GM12878 (cell line): ENCODE data around the gene KIR3DL2. TPM values are rescaled to one million over a fixed set of nuclear protein-coding genes. Genes with fewer than 3 reads are reported as not detected.
"Not testable (repeated sequence)": the region's sequence is repeated elsewhere in the genome, so short reads cannot be mapped to it uniquely, and the experiment has no call there.

Experiments
- ATAC-seq: fragments of 200-7000 bp; cut with Tn5 transposase; 3 replicates; pipeline ENCODE4 v1.9.1; 2020; ENCODE audit warnings: mild to moderate bottlenecking, moderate library complexity
- BruUV-seq: library from RNA; stranded (reverse); fragments of 400-500 nt; replicated peaks from 2 replicates; lab custom pipeline; 2021; lab: Mats Ljungman, UMichigan
- CTCF ChIA-PET: fragments of 300-600 bp; sonication (Branson Sonifier 250); formaldehyde crosslinking; extraction: SDS; loops from one replicate; lab custom pipeline; 2021; ENCODE audit warnings: inconsistent platforms; lab: Yijun Ruan, JAX
- POLR2A ChIA-PET: fragments of 350-600 bp; formaldehyde crosslinking; extraction: SDS; loops from one replicate; lab custom pipeline; 2021; ENCODE audit warnings: inconsistent platforms; lab: Charles Lee
- RAD21 ChIA-PET: fragments of 300-600 bp; sonication (Branson Sonifier 250); formaldehyde crosslinking; loops from one replicate; lab custom pipeline; 2023; ENCODE audit warnings: antibody characterized with exemption; ENCODE audit not compliant: unreplicated experiment; lab: Charles Lee
- SMC1A ChIA-PET: fragments of 300-600 bp; sonication (Branson Sonifier 250); formaldehyde crosslinking; loops from one replicate; lab custom pipeline; 2023; ENCODE audit not compliant: unreplicated experiment, uncharacterized antibody; lab: Charles Lee
- DNase-seq: peaks from one replicate; pipeline ENCODE4 v3.0.0-alpha.2; 2011; ENCODE audit warnings: low read depth, low spot score
- FAIRE-seq: peaks from 3 replicates; lab custom pipeline; 2011; peaks lifted over from hg19 to GRCh38; lab: Jason Lieb, UNC
- H2AFZ ChIP-seq: 2 replicates; pipeline ENCODE4 v1.6.0; 2011; ENCODE audit warnings: low read depth, low read length, control low read depth; ENCODE audit not compliant: control insufficient read depth
- H3K27ac ChIP-seq: 2 replicates; pipeline ENCODE4 v1.5.1; 2011; ENCODE audit warnings: control low read depth; ENCODE audit not compliant: control insufficient read depth, insufficient read depth
- H3K27me3 ChIP-seq, 2 experiments: replicated peaks in 1 of 2; 2 replicates each; pipeline versions ENCODE4 v1.6.0 to v1.6.1; 2011; ENCODE audit warnings: low read length in 1 of 2; ENCODE audit not compliant: control insufficient read depth in 2 of 2, insufficient read depth in 2 of 2
- H3K36me3 ChIP-seq, 2 experiments: 2 replicates each; pipeline ENCODE4 v1.5.1; 2011; ENCODE audit warnings: low read length in 1 of 2; ENCODE audit not compliant: control insufficient read depth in 2 of 2, insufficient read depth in 2 of 2
- H3K4me1 ChIP-seq: 2 replicates; pipeline ENCODE4 v1.6.1; 2011; ENCODE audit warnings: mild to moderate bottlenecking, low read length, moderate library complexity, mixed read lengths; ENCODE audit not compliant: control insufficient read depth, insufficient read depth
- H3K4me2 ChIP-seq: 2 replicates; pipeline ENCODE4 v1.6.0; 2011; ENCODE audit warnings: control low read depth; ENCODE audit not compliant: control insufficient read depth, insufficient read depth
- H3K4me3 ChIP-seq: fragments of 200-600 bp; sonication (generic); 2 replicates; pipeline ENCODE4 v1.5.1; 2016
- H3K79me2 ChIP-seq: 2 replicates; pipeline ENCODE4 v1.6.0; 2011; ENCODE audit warnings: low read length; ENCODE audit not compliant: control insufficient read depth, insufficient read depth
- H3K9ac ChIP-seq: 2 replicates; pipeline ENCODE4 v1.8.0; 2011; ENCODE audit warnings: low read length, control low read depth, mixed read lengths; ENCODE audit not compliant: control insufficient read depth, insufficient read depth
- H3K9me3 ChIP-seq: replicated peaks from 3 replicates; pipeline ENCODE4 v1.5.1; 2011; ENCODE audit warnings: mild to moderate bottlenecking, low read length; ENCODE audit not compliant: control insufficient read depth, insufficient read depth
- H4K20me1 ChIP-seq: 2 replicates; pipeline ENCODE4 v1.6.0; 2011; ENCODE audit not compliant: control insufficient read depth, insufficient read depth
- ATF2 ChIP-seq: IDR thresholded peaks from 2 replicates; pipeline ENCODE4 v1.6.1; 2012; ENCODE audit warnings: low read length, inconsistent platforms
- HDGF ChIP-seq: fragments of 450-650 bp; IDR thresholded peaks from 2 replicates; pipeline ENCODE4 v1.6.1; 2016; ENCODE audit warnings: antibody characterized with exemption
- JUND ChIP-seq: IDR thresholded peaks from 2 replicates; pipeline ENCODE4 v1.6.1; 2012; ENCODE audit warnings: low read depth, mild to moderate bottlenecking, low read length, improper control_type of control experiment, moderate library complexity
- NFIC ChIP-seq: IDR thresholded peaks from 2 replicates; pipeline ENCODE4 v1.6.1; 2012; ENCODE audit warnings: low read depth, mild to moderate bottlenecking, inconsistent platforms, low read length, moderate library complexity
- NFYA ChIP-seq: IDR thresholded peaks from 2 replicates; pipeline ENCODE4 v1.6.1; 2011; ENCODE audit warnings: low read depth, mild to moderate bottlenecking, low read length, improper control_type of control experiment, borderline replicate concordance
- PBX3 ChIP-seq: IDR thresholded peaks from 2 replicates; pipeline ENCODE4 v1.6.1; 2011; ENCODE audit warnings: mild to moderate bottlenecking, low read depth, low read length, moderate library complexity; ENCODE audit not compliant: insufficient replicate concordance
- POLR2AphosphoS5 ChIP-seq: IDR thresholded peaks from 2 replicates; pipeline ENCODE4 v1.6.1; 2011; ENCODE audit warnings: mild to moderate bottlenecking, low read length, inconsistent platforms
- RCOR1 ChIP-seq: conservative IDR thresholded peaks from 2 replicates; pipeline ENCODE4 v1.6.1; 2012; ENCODE audit warnings: low read depth, low read length, improper control_type of control experiment
- RUNX3 ChIP-seq: IDR thresholded peaks from 2 replicates; pipeline ENCODE4 v1.6.1; 2012; ENCODE audit warnings: low read length, inconsistent platforms
- ZBED1 ChIP-seq: IDR thresholded peaks from 2 replicates; pipeline ENCODE4 v1.6.1; 2016; ENCODE audit warnings: borderline replicate concordance
- ZNF24 ChIP-seq: fragments of 450-650 bp; IDR thresholded peaks from 2 replicates; pipeline ENCODE4 v1.6.1; 2017; ENCODE audit warnings: antibody characterized with exemption, mild to moderate bottlenecking
- WGBS: methylation state at CpG from one replicate; pipeline ENCODE4 v1.1.6; 2016; ENCODE audit warnings: low lambda C conversion rate; ENCODE audit not compliant: insufficient replicate concordance, insufficient coverage; ENCODE audit errors: missing lambda C conversion rate; 5-methylcytosine and 5-hydroxymethylcytosine counted together
- in situ Hi-C: fragments of 300-500 bp; cut with MboI; formaldehyde crosslinking; loops from 9 replicates; pipeline ENCODE4 v1.14.3; 2018; ENCODE audit warnings: mixed read lengths
- intact Hi-C: fragments of 100-400 bp; cut with micrococcal nuclease; formaldehyde crosslinking; loops from one replicate; pipeline ENCODE4 v1.14.2; 2022; ENCODE audit not compliant: unreplicated experiment
- polyA plus RNA-seq, 11 experiments: library from polyadenylated mRNA; depleted of rRNA in 4 of 11; unstranded in 6 of 11; stranded (reverse) in 5 of 11; fragments of >200 nt; fragmentation: Nextera tagmentation in 4 of 11; fragmentation: Illumina TruSeq in 1 of 11; extraction: Ambion mirVana in 4 of 11; extraction: Trizol in 1 of 11; gene quantifications; 1 replicate in 1 of 11; 2 replicates in 10 of 11; pipeline versions ENCODE4 v1.2.1 to v1.2.3, GENCODE V29; 2011 to 2016; ENCODE audit warnings: inconsistent platforms in 2 of 11, missing spikeins in 2 of 11, low read depth in 1 of 11
- total RNA-seq, 4 experiments: library from RNA; depleted of rRNA in 3 of 4; stranded (reverse); fragments of >200 nt in 3 of 4; fragmentation: Illumina TruSeq in 1 of 4; extraction: Trizol in 1 of 4; gene quantifications; 2 replicates each; pipeline versions ENCODE4 v1.2.1 to v1.2.3, GENCODE V29; 2013 to 2021
- TF ChIP-seq, protein P1 (sequence below): fragments of 450-650 bp; IDR thresholded peaks from 2 replicates; pipeline ENCODE4 v1.6.1; 2016; ENCODE audit warnings: mild to moderate bottlenecking
- TF ChIP-seq, protein P2 (sequence below): IDR thresholded peaks from 2 replicates; pipeline ENCODE4 v1.6.1; 2012; ENCODE audit warnings: low read depth, low read length, improper control_type of control experiment

The KIR3DL2 gene
- total and polyA plus RNA-seq, 10 of the 15 experiments (the other 5 are each of a cell fraction or from before 2014, with no cell fraction given) = 0.39 TPM; not detected in 9

GRCh38 chr19:54863459-54863858, 13.2 kb downstream of the KIR3DL2 start:
- POLR2A ChIA-PET, H3K4me1 ChIP-seq, intact Hi-C loops, SMC1A ChIA-PET, H2AFZ ChIP-seq, H3K9me3 ChIP-seq, H3K79me2 ChIP-seq, CTCF ChIA-PET, in situ Hi-C loops, H3K36me3 ChIP-seq, RAD21 ChIA-PET, H3K27me3 ChIP-seq, ATAC-seq, H3K27ac ChIP-seq, DNase-seq, BruUV-seq, H3K4me2 ChIP-seq, H4K20me1 ChIP-seq, FAIRE-seq, H3K4me3 ChIP-seq, H3K9ac ChIP-seq: not testable (repeated sequence)
- no CpG with 5 or more reads among the region's 3 CpGs for WGBS

- no peaks in the 10 kb centered on the region; a peak in 1 of 4 replicates for H3K27me3 ChIP-seq
- in situ Hi-C loops = no loop called here
- SMC1A ChIA-PET = no interaction called here
- H3K9ac ChIP-seq = no peak overlapping the region
- CTCF ChIA-PET = no interaction called here
- no peak overlapping the region for H3K4me3 ChIP-seq
- RAD21 ChIA-PET = no interaction called here
- WGBS = 2% methylated on average over 3 of the region's 3 CpGs
- H3K27ac ChIP-seq = no peak overlapping the region
- no peak overlapping the region for H3K4me2 ChIP-seq
- DNase-seq (no peak), ATAC-seq (no peak), FAIRE-seq (no peak)
- no peaks in the 10 kb centered on the region for H3K79me2 ChIP-seq
- intact Hi-C loops = no loop called here
- no peaks in the 10 kb centered on the region; the same call in 2 of the 3 replicates for H3K9me3 ChIP-seq
- no peaks in the 10 kb centered on the region for H3K4me1 ChIP-seq
- H4K20me1 ChIP-seq = no peaks in the 10 kb centered on the region
- POLR2A ChIA-PET = no interaction called here
- H3K36me3 ChIP-seq = no peaks in the 10 kb centered on the region
- no TSS peak for BruUV-seq
- no peak overlapping the region for H2AFZ ChIP-seq
- TF ChIP-seq RUNX3 (no peak), POLR2AphosphoS5 (no peak), HDGF (no peak), ZBED1 (no peak), PBX3 (no peak), NFYA (no peak), NFIC (no peak), ZNF24 (no peak), JUND (no peak), ATF2 (no peak), RCOR1 (no peak)
- TF ChIP-seq, protein P1, sequence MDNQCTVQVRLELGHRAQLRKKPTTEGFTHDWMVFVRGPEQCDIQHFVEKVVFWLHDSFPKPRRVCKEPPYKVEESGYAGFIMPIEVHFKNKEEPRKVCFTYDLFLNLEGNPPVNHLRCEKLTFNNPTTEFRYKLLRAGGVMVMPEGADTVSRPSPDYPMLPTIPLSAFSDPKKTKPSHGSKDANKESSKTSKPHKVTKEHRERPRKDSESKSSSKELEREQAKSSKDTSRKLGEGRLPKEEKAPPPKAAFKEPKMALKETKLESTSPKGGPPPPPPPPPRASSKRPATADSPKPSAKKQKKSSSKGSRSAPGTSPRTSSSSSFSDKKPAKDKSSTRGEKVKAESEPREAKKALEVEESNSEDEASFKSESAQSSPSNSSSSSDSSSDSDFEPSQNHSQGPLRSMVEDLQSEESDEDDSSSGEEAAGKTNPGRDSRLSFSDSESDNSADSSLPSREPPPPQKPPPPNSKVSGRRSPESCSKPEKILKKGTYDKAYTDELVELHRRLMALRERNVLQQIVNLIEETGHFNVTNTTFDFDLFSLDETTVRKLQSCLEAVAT = no peak
- TF ChIP-seq, protein P2, sequence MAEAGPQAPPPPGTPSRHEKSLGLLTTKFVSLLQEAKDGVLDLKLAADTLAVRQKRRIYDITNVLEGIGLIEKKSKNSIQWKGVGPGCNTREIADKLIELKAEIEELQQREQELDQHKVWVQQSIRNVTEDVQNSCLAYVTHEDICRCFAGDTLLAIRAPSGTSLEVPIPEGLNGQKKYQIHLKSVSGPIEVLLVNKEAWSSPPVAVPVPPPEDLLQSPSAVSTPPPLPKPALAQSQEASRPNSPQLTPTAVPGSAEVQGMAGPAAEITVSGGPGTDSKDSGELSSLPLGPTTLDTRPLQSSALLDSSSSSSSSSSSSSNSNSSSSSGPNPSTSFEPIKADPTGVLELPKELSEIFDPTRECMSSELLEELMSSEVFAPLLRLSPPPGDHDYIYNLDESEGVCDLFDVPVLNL = no peak
These were observed 21.5 kb downstream of the KIR3DL2 start for GRCh38 chr19:54871696-54872095.
